ENCODE results near the gene PRKCA. TPM values are rescaled to one million over a fixed set of nuclear protein-coding genes. Genes with fewer than 3 reads are reported as not detected.

The PRKCA gene
- total RNA-seq, 1 donor from 2014 or later, result 80.1 TPM

DNA sequence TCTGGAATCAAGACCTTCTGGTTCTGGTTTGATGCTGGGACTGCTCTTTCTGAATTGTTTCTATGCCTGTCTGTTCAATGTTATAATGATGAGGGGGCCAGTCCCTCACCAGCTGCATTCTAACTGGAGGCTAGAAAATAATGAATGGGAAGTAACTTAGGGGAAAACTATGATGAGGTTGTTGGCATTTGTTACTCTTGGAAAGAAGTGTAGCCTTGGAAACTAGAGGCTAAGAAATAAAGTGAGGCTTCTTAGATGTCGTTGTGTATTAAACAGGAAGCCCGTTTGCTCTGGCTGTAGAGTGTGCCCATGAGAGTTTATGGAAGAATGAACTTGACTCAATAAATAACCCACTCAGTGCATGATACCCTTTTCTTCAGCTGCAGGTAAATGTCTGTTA lies 140.8 kb downstream of the PRKCA start:
- DNase-seq (ENCODE audit: extremely low spot score, unreplicated experiment), result no peak
- Mint-ChIP-seq H3K9me3 (ENCODE audit: unreplicated experiment) (no peaks in the 10 kb centered on the region), H3K36me3 (ENCODE audit: unreplicated experiment) (peaks cover 6% of the 10 kb centered on the region), H3K27me3 (ENCODE audit: unreplicated experiment) (no peaks in the 10 kb centered on the region), H3K27ac (ENCODE audit: unreplicated experiment) (no peak overlapping the region), H3K4me3 (ENCODE audit: unreplicated experiment) (no peak overlapping the region), H3K4me1 (ENCODE audit: unreplicated experiment) (peaks cover 43% of the 10 kb centered on the region)
- TF ChIP-seq, protein P1, sequence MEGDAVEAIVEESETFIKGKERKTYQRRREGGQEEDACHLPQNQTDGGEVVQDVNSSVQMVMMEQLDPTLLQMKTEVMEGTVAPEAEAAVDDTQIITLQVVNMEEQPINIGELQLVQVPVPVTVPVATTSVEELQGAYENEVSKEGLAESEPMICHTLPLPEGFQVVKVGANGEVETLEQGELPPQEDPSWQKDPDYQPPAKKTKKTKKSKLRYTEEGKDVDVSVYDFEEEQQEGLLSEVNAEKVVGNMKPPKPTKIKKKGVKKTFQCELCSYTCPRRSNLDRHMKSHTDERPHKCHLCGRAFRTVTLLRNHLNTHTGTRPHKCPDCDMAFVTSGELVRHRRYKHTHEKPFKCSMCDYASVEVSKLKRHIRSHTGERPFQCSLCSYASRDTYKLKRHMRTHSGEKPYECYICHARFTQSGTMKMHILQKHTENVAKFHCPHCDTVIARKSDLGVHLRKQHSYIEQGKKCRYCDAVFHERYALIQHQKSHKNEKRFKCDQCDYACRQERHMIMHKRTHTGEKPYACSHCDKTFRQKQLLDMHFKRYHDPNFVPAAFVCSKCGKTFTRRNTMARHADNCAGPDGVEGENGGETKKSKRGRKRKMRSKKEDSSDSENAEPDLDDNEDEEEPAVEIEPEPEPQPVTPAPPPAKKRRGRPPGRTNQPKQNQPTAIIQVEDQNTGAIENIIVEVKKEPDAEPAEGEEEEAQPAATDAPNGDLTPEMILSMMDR (IDR thresholded peaks at IDR 0.05), result no peak

DNA sequence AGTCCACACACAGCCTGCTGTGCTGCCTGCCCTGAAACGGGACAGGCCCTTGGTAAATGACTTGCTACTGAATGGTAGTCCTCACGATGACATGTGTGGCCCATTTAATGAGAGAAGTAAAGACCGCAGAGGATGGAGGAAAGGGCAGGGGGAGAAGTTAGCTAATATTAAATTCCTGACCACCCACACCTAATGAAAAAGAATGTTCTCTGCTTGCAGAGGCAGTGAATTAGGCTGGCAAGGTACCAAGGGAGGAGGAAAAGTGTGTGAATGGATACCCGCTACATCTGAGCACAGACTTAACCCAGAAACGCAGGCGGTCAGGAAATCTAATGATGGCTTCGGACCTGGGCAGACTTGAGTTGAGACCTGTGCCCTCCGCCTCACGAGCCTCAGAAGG lies 141.2 kb downstream of the PRKCA start:
- no peaks in the 10 kb centered on the region for H3K27me3 Mint-ChIP-seq (ENCODE audit: unreplicated experiment)
- H3K27ac Mint-ChIP-seq (ENCODE audit: unreplicated experiment), result no peak overlapping the region
- H3K4me1 Mint-ChIP-seq (ENCODE audit: unreplicated experiment), result peaks cover 45% of the 10 kb centered on the region
- TF ChIP-seq, protein P1 (IDR thresholded peaks at IDR 0.05), result no peak
- H3K36me3 Mint-ChIP-seq (ENCODE audit: unreplicated experiment), result peaks cover 6% of the 10 kb centered on the region
- H3K4me3 Mint-ChIP-seq (ENCODE audit: unreplicated experiment), result no peak overlapping the region
- no peak for DNase-seq (ENCODE audit: extremely low spot score, unreplicated experiment)
- no peaks in the 10 kb centered on the region for H3K9me3 Mint-ChIP-seq (ENCODE audit: unreplicated experiment)

DNA sequence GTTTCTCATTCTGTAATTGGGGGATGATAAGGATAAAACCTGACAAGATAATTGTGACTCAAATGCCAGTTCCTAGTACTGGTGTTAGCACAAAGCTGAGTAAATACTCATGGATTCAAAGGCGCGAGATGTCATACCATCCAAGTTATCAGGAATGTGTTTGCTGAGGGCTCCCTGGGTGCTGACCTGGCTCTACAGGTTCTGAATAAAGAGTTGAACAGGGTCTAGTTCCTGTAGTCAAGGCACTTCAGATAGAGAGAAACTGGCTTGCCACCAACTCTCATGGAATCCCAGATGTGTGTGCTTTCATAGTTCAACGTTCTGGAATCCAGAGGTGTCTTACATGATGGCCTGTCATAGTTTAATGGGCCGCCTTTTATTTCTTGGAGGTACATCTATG lies 141.6 kb downstream of the PRKCA start:
- Mint-ChIP-seq H3K27me3 (ENCODE audit: unreplicated experiment) (no peaks in the 10 kb centered on the region), H3K4me1 (ENCODE audit: unreplicated experiment) (peaks cover 48% of the 10 kb centered on the region), H3K36me3 (ENCODE audit: unreplicated experiment) (peaks cover 6% of the 10 kb centered on the region), H3K9me3 (ENCODE audit: unreplicated experiment) (no peaks in the 10 kb centered on the region), H3K27ac (ENCODE audit: unreplicated experiment) (peak overlapping the region; percentile 48), H3K4me3 (ENCODE audit: unreplicated experiment) (no peak overlapping the region)
- DNase-seq (ENCODE audit: extremely low spot score, unreplicated experiment), result no peak
- TF ChIP-seq, protein P1 (IDR thresholded peaks at IDR 0.05), result no peak

DNA sequence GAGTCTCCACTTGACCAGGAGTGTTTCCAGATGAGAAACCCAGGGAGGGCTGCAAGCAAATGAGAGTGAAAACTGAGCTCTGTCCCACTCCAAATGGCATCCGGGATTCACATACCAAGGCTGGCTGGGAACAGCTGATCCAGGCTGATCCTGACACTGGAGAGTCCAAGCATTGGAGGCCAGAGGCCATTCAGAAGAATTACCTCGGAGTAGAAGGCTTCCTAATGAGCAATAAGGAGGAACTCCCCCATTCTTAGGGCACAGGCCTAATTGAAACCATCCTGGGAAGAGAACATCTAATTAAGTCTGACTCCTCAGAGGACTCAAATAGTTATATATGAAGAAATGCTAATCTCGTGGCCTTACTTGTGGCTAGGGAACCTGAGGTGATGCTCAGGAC lies 142.8 kb downstream of the PRKCA start:
- H3K27me3 Mint-ChIP-seq (ENCODE audit: unreplicated experiment), result no peaks in the 10 kb centered on the region
- DNase-seq (ENCODE audit: extremely low spot score, unreplicated experiment), result no peak

DNA sequence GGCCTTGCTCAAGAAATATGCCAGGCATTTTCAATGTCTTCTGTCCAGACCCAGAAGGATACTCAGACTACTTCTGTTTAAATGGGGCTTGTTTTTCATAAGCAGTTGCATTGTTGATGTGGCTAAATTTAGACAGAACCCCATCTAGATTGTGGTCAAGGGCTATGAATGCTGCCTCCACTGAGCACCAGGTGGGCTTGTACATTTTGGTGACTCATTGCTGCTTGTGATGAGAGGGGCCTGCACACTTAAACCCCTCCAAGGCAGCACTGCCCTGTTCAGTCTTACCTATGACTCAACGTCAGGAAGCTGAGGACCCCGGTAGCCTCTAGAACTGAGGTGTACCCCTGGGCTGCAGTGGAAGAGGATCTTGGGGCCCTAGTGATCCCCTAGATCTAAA lies 144.0 kb downstream of the PRKCA start:
- H3K27ac Mint-ChIP-seq (ENCODE audit: unreplicated experiment), result peak overlapping the region; percentile 34
- peaks cover 6% of the 10 kb centered on the region for H3K36me3 Mint-ChIP-seq (ENCODE audit: unreplicated experiment)
- no peaks in the 10 kb centered on the region for H3K9me3 Mint-ChIP-seq (ENCODE audit: unreplicated experiment)
- H3K4me1 Mint-ChIP-seq (ENCODE audit: unreplicated experiment), result peaks cover 62% of the 10 kb centered on the region
- TF ChIP-seq, protein P1 (IDR thresholded peaks at IDR 0.05), result no peak
- no peak overlapping the region for H3K4me3 Mint-ChIP-seq (ENCODE audit: unreplicated experiment)
- no peaks in the 10 kb centered on the region for H3K27me3 Mint-ChIP-seq (ENCODE audit: unreplicated experiment)
- DNase-seq (ENCODE audit: extremely low spot score, unreplicated experiment), result no peak

More for the DNA sequence above, 142.8 kb downstream of the PRKCA start:
- Mint-ChIP-seq H3K36me3 (ENCODE audit: unreplicated experiment) (peaks cover 6% of the 10 kb centered on the region), H3K4me1 (ENCODE audit: unreplicated experiment) (peaks cover 60% of the 10 kb centered on the region), H3K27ac (ENCODE audit: unreplicated experiment) (peak overlapping the region; percentile 78), H3K9me3 (ENCODE audit: unreplicated experiment) (no peaks in the 10 kb centered on the region), H3K4me3 (ENCODE audit: unreplicated experiment) (no peak overlapping the region)
- TF ChIP-seq, protein P1 (IDR thresholded peaks at IDR 0.05), result no peak

All from osteocyte (in vitro differentiated cells).